Frontal cortex (tissue), 4 donors: Measurements from ENCODE around the gene ATRN. TPM values are rescaled to one million over a fixed set of nuclear protein-coding genes. Genes with fewer than 3 reads are reported as not detected.
"Not testable (repeated sequence)": the region's sequence is repeated elsewhere in the genome, so short reads cannot be mapped to it uniquely, and the experiment has no call there.

ENCODE experiments used
- DNase-seq, 2 donors: peaks; one replicate each; pipeline ENCODE4 v3.0.0; 2012; ENCODE audit warnings: low spot score in 2 of 2
- FAIRE-seq: peaks from 2 replicates; lab custom pipeline; 2012; peaks lifted over from hg19 to GRCh38; lab: Jason Lieb, UNC
- total RNA-seq: library from RNA; depleted of rRNA; stranded (reverse); fragments of >200 nt; gene quantifications from one replicate; pipeline ENCODE4 v1.2.3, GENCODE V29; 2014
- donor health status: control.
- donor health status: control.
- donor health status: control.

Gene ATRN
- total RNA-seq, 1 donor from 2014 or later: 51.0 TPM

GRCh38 chr20:3559231-3559630, 88.4 kb downstream of the ATRN start:
- DNase-seq: no peak
- no peak for FAIRE-seq

- FAIRE-seq (no peak), DNase-seq (no peak)
These were observed 88.8 kb downstream of the ATRN start for GRCh38 chr20:3559637-3560036.

- no peak for FAIRE-seq
These were observed 89.3 kb downstream of the ATRN start for GRCh38 chr20:3560162-3560561.

GRCh38 chr20:3560578-3560977, 89.8 kb downstream of the ATRN start:
- FAIRE-seq (no peak), DNase-seq (no peak)

More at GRCh38 chr20:3560162-3560561, 89.3 kb downstream of the ATRN start:
- DNase-seq: no peak

- no peak for FAIRE-seq
- no peak for DNase-seq
These were observed 92.3 kb downstream of the ATRN start for GRCh38 chr20:3563133-3563532.

- DNase-seq (peak in 1 of 2 donors; percentile 23), FAIRE-seq (peak; percentile 54)
These were observed 92.8 kb downstream of the ATRN start for GRCh38 chr20:3563548-3564177.

- FAIRE-seq (no peak), DNase-seq (no peak)
These were observed 95.0 kb downstream of the ATRN start for GRCh38 chr20:3565851-3566250.

GRCh38 chr20:3572151-3572550, 101.3 kb downstream of the ATRN start:
- no peak for DNase-seq
- no peak for FAIRE-seq

- FAIRE-seq: no peak
- DNase-seq: no peak
These were observed 105.5 kb downstream of the ATRN start for GRCh38 chr20:3576363-3576762.

- FAIRE-seq: no peak
These were observed 106.5 kb downstream of the ATRN start for GRCh38 chr20:3577366-3577765.

GRCh38 chr20:3580412-3580811, 109.6 kb downstream of the ATRN start:
- FAIRE-seq: no peak
- DNase-seq: no peak

More at GRCh38 chr20:3577366-3577765, 106.5 kb downstream of the ATRN start:
- no peak for DNase-seq

- FAIRE-seq: no peak
- no peak for DNase-seq
These were observed 112.9 kb downstream of the ATRN start for GRCh38 chr20:3583765-3584164.

- FAIRE-seq (no peak), DNase-seq (no peak)
These were observed 115.3 kb downstream of the ATRN start for GRCh38 chr20:3586093-3586492.

GRCh38 chr20:3590164-3590563, 119.3 kb downstream of the ATRN start:
- DNase-seq: no peak
- no peak for FAIRE-seq

- no peak for FAIRE-seq
These were observed 122.1 kb downstream of the ATRN start for GRCh38 chr20:3592931-3593330.

GRCh38 chr20:3595541-3595940, 124.7 kb downstream of the ATRN start:
- FAIRE-seq: no peak
- DNase-seq: no peak

More at GRCh38 chr20:3592931-3593330, 122.1 kb downstream of the ATRN start:
- DNase-seq: no peak

- no peak for DNase-seq
- FAIRE-seq: no peak
These were observed 132.3 kb downstream of the ATRN start for GRCh38 chr20:3603108-3603507.

- FAIRE-seq, DNase-seq: not testable (repeated sequence)
These were observed 134.6 kb downstream of the ATRN start for GRCh38 chr20:3605386-3605886.

GRCh38 chr20:3606021-3606420, 135.2 kb downstream of the ATRN start:
- no peak for DNase-seq
- no peak for FAIRE-seq

- no peak for FAIRE-seq
- no peak for DNase-seq
These were observed 141.1 kb downstream of the ATRN start for GRCh38 chr20:3611901-3612300.

GRCh38 chr20:3612795-3613572, 142.2 kb downstream of the ATRN start:
- DNase-seq: no peak
- FAIRE-seq: no peak
